Measurements from ENCODE around the gene SLC12A3.
A peak's percentile ranks its signal among the peaks of the same experiment; 100 is the strongest.

Gene SLC12A3

GRCh38 chr16:56848029-56848936, 16.7 kb upstream of the SLC12A3 start:
- no peak for DNase-seq (ENCODE audit: low read depth)

- DNase-seq (ENCODE audit: low read depth) = no peak
Observed at GRCh38 chr16:56848955-56849689, 15.9 kb upstream of the SLC12A3 start.

GRCh38 chr16:56849690-56850680, 15.0 kb upstream of the SLC12A3 start:
- DNase-seq (ENCODE audit: low read depth) = no peak

GRCh38 chr16:56851671-56852400, 13.2 kb upstream of the SLC12A3 start:
- no peak for DNase-seq (ENCODE audit: low read depth)

GRCh38 chr16:56852401-56852730, 12.6 kb upstream of the SLC12A3 start:
- no peak for DNase-seq (ENCODE audit: low read depth)

GRCh38 chr16:56852968-56853367, 12.0 kb upstream of the SLC12A3 start:
- no peak for DNase-seq (ENCODE audit: low read depth)

- no peak for DNase-seq (ENCODE audit: low read depth)
Observed at GRCh38 chr16:56855201-56855600, 9.8 kb upstream of the SLC12A3 start.

GRCh38 chr16:56855946-56856345, 9.1 kb upstream of the SLC12A3 start:
- no peak for DNase-seq (ENCODE audit: low read depth)

- no peak for DNase-seq (ENCODE audit: low read depth)
Observed at GRCh38 chr16:56856876-56857447, 8.0 kb upstream of the SLC12A3 start.

- DNase-seq (ENCODE audit: low read depth) = no peak
Observed at GRCh38 chr16:56858374-56858773, 6.6 kb upstream of the SLC12A3 start.

- DNase-seq (ENCODE audit: low read depth) = no peak
Observed at GRCh38 chr16:56859636-56860035, 5.4 kb upstream of the SLC12A3 start.

- no peak for DNase-seq (ENCODE audit: low read depth)
Observed at GRCh38 chr16:56860226-56861020, 4.6 kb upstream of the SLC12A3 start.

GRCh38 chr16:56861092-56861610, 3.9 kb upstream of the SLC12A3 start:
- DNase-seq (ENCODE audit: low read depth) = no peak

GRCh38 chr16:56861756-56862155, 3.3 kb upstream of the SLC12A3 start:
- DNase-seq (ENCODE audit: low read depth) = no peak

- DNase-seq (ENCODE audit: low read depth) = no peak
Observed at GRCh38 chr16:56862776-56863175, 2.2 kb upstream of the SLC12A3 start.

GRCh38 chr16:56865394-56866062, 521 bp downstream of the SLC12A3 start:
- no peak for DNase-seq (ENCODE audit: low read depth)

GRCh38 chr16:56866955-56867830, 2.2 kb downstream of the SLC12A3 start:
- peak; percentile 57 for DNase-seq (ENCODE audit: low read depth)

GRCh38 chr16:56868175-56868574, 3.2 kb downstream of the SLC12A3 start:
- no peak for DNase-seq (ENCODE audit: low read depth)
